ENCODE results near the gene FGF10.

GRCh38 chr5:44389090-44389822 lies at the start of gene FGF10:
- TF ChIP-seq POLR2A (IDR thresholded peaks at IDR 0.05), result peak in 1 of 2 donors; percentile 16
- TF ChIP-seq CTCF (IDR thresholded peaks at IDR 0.05), result no peak

Data from uterus (tissue), 2 donors.